Adrenal gland (tissue), 12 donors: Measurements from ENCODE around the gene CT83. TPM values are rescaled to one million over a fixed set of nuclear protein-coding genes. Genes with fewer than 3 reads are reported as not detected.

Experiments
- DNase-seq, 7 donors: peaks; one replicate each; pipeline ENCODE4 v3.0.0-alpha.2; 2019 to 2020
- H3K27ac ChIP-seq, 5 donors: fragments of 200-600 bp; sonication (generic) in 4 of 5; 1 replicate in 3 of 5; 2 replicates in 2 of 5; pipeline versions ENCODE4 v1.5.1 to v1.8.0; 2016 to 2020; ENCODE audit warnings: mild to moderate bottlenecking in 1 of 5
- H3K27me3 ChIP-seq: fragments of 200-600 bp; 2 replicates; pipeline ENCODE4 v1.8.0; 2021
- H3K36me3 ChIP-seq, 2 donors: fragments of 200-600 bp; replicated peaks in 1 of 2; 1 replicate in 1 of 2; 2 replicates in 1 of 2; pipeline versions ENCODE4 v1.5.1 to v1.8.0; 2018 to 2022
- H3K4me1 ChIP-seq, 2 donors: fragments of 200-600 bp; replicated peaks in 1 of 2; 1 replicate in 1 of 2; 2 replicates in 1 of 2; pipeline versions ENCODE4 v1.5.1 to v1.8.0; 2018 to 2021
- H3K4me3 ChIP-seq, 4 donors: fragments of 200-600 bp; sonication (generic) in 3 of 4; one replicate each; pipeline ENCODE4 v1.5.1; 2016 to 2018
- H3K9me3 ChIP-seq, 3 donors: fragments of 200-600 bp; sonication (generic) in 1 of 3; replicated peaks in 1 of 3; 1 replicate in 2 of 3; 2 replicates in 1 of 3; pipeline versions ENCODE4 v1.5.1 to v1.8.0; 2016 to 2021
- POLR2A ChIP-seq, 2 donors: fragments of 450-650 bp; IDR thresholded peaks; one replicate each; pipeline ENCODE4 v1.6.1; 2017; ENCODE audit warnings: antibody characterized with exemption in 2 of 2, mild to moderate bottlenecking in 2 of 2, moderate library complexity in 1 of 2
- WGBS, 4 donors: extraction: QIAGEN DNeasy Blood & Tissue Kit in 2 of 4; methylation state at CpG; one replicate each; pipeline versions ENCODE4 v1.1.5 to v1.1.7; 2013 to 2017; 5-methylcytosine and 5-hydroxymethylcytosine counted together
- intact Hi-C, 2 donors: fragments of 100-400 bp; cut with DNase I; formaldehyde crosslinking; loops; one replicate each; pipeline versions ENCODE4 v1.14.1 to v1.15.0; 2022 to 2023
- polyA plus RNA-seq, 3 donors: library from polyadenylated mRNA; stranded (reverse); fragments of 200-250 nt in 2 of 3; fragments of 350-450 nt in 1 of 3; fragmentation: Illumina TruSeq in 1 of 3; extraction: RNeasy Lipid Tissue Mini Kit (QIAGEN cat#74804) in 1 of 3; gene quantifications; one replicate each; pipeline ENCODE4 v1.2.3, GENCODE V29; 2013 to 2014
- total RNA-seq, 9 donors: library from RNA; depleted of rRNA in 4 of 9; stranded (reverse); fragments of >200 nt in 4 of 9; fragments of 120-200 nt in 1 of 9; fragmentation: NEBNext Ultra II Directional in 1 of 9; extraction: Animal tissue kit (Norgen Biotek cat#: 25700) in 1 of 9; gene quantifications; one replicate each; pipeline versions ENCODE4 v1.1.0 to v1.2.4, GENCODE V29; 2013 to 2023
- TF ChIP-seq, protein P1 (sequence below), 6 experiments: fragments of 450-650 bp in 4 of 6; fragments of 200-600 bp in 2 of 6; sonication (generic) in 1 of 6; IDR thresholded peaks; 1 replicate in 5 of 6; 2 replicates in 1 of 6; pipeline versions ENCODE4 v1.5.1 to v1.8.0; 2016 to 2021; ENCODE audit warnings: antibody characterized with exemption in 6 of 6, mild to moderate bottlenecking in 2 of 6, moderate library complexity in 1 of 6
- donor health status: healthy with polysubstance abuse.
- donor health status: Bipolar disorder and iron deficiency.
- donor health status: DM: yes; HTN: yes; CAD: no.
- donor health status: DM: no; HTN: no; CAD: no.
- donor health status: DM: no; HTN: no; CAD: no.
- donor health status: DM: yes; HTN: yes; CAD: no.

The CT83 gene
- total and polyA plus RNA-seq, 12 donors: not detected

GRCh38 chrX:116480059-116480458, 17.3 kb upstream of the CT83 start:
- no peaks in the 10 kb centered on the region for H3K36me3 ChIP-seq
- intact Hi-C loops: no loop called here
- TF ChIP-seq POLR2A (IDR thresholded peaks at IDR 0.05): no peak
- TF ChIP-seq, protein P1, sequence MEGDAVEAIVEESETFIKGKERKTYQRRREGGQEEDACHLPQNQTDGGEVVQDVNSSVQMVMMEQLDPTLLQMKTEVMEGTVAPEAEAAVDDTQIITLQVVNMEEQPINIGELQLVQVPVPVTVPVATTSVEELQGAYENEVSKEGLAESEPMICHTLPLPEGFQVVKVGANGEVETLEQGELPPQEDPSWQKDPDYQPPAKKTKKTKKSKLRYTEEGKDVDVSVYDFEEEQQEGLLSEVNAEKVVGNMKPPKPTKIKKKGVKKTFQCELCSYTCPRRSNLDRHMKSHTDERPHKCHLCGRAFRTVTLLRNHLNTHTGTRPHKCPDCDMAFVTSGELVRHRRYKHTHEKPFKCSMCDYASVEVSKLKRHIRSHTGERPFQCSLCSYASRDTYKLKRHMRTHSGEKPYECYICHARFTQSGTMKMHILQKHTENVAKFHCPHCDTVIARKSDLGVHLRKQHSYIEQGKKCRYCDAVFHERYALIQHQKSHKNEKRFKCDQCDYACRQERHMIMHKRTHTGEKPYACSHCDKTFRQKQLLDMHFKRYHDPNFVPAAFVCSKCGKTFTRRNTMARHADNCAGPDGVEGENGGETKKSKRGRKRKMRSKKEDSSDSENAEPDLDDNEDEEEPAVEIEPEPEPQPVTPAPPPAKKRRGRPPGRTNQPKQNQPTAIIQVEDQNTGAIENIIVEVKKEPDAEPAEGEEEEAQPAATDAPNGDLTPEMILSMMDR (IDR thresholded peaks at IDR 0.05): no peak
- no peak overlapping the region for H3K4me3 ChIP-seq
- no peaks in the 10 kb centered on the region for H3K4me1 ChIP-seq
- 72 to 78% (median 77%) methylated on average over 2 of the region's 2 CpGs for WGBS, 4 donors
- no peaks in the 10 kb centered on the region for H3K9me3 ChIP-seq
- no peak overlapping the region for H3K27ac ChIP-seq
- peaks cover 12% of the 10 kb centered on the region for H3K27me3 ChIP-seq
- no peak for DNase-seq

GRCh38 chrX:116449156-116449555, 13.6 kb downstream of the CT83 start:
- Histone ChIP-seq H3K36me3 (no peaks in the 10 kb centered on the region), H3K4me1 (no peaks in the 10 kb centered on the region), H3K4me3 (no peak overlapping the region), H3K27ac (no peak overlapping the region), H3K27me3 (no peaks in the 10 kb centered on the region), H3K9me3 (no peaks in the 10 kb centered on the region)
- intact Hi-C loops: no loop called here
- whole genome bisulfite sequencing, 4 donors: 48 to 62% (median 58%) methylated on average over 2 of the region's 2 CpGs
- TF ChIP-seq, protein P1 (IDR thresholded peaks at IDR 0.05): no peak
- no peak for DNase-seq

DNA sequence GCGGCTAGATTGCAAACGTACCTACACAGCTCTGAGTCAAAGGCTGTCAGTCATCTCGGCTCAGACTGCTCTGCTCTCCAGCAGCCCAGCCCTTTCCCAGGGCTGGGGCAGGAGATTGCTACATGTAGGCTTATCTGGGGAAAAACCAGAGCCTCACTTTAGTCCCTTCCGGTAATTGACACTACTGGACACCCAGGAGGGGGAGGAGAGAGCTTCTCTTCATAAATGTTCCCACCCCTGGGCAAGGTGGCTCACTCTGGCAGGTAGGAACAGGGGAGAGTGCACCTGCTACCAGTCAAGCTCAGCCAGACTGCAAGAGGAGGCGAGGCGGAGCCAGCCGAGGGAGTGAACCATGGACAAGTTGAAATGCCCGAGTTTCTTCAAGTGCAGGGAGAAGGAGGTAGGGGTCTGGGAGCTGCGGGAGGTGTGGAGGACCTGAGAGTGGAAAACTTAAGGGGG, 26.4 kb downstream of the CT83 start, which contains the start of gene SLC6A14:
Gene SLC6A14, plus strand, starts transcription at position 249 of the 459 bp plus-strand sequence. Its CDS starts 104 bp downstream, at position 353.
- Histone ChIP-seq H3K4me1 (no peaks in the 10 kb centered on the region), H3K4me3 (no peak within 1 kb of the TSS), H3K36me3 (no peaks in the 10 kb centered on the region), H3K27me3 (no peaks in the 10 kb centered on the region), H3K27ac (no peak within 1 kb of the TSS), H3K9me3 (no peaks in the 10 kb centered on the region)
- DNase-seq: no peak
- intact Hi-C loops: no loop called here
- WGBS, 4 donors: 46 to 66% (median 62%) methylated on average over 7 to 9 of the region's 9 CpGs
- TF ChIP-seq, protein P1 (IDR thresholded peaks at IDR 0.05): no peak
- no peak for TF ChIP-seq POLR2A (IDR thresholded peaks at IDR 0.05)

DNA sequence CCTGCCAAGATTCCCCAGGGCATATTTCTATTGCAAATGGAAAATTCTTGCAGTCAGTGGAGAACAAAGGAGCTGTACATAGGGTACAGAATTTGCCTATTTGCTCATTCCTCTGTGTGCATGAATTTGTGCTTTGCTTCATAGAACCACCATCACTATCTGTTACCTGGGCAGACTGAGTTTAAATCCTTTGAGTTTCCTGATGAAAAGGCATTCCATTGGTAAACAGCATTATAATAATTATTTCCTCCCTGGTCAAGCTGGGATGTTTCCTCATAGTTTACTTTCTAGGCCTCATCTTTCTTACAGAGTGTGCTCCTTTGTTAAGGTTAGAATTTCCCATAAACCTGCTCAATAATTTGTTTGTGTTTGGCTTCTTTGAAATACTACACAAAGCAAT, 27.2 kb downstream of the CT83 start:
- no peak overlapping the region for H3K27ac ChIP-seq
- H3K36me3 ChIP-seq: no peaks in the 10 kb centered on the region
- DNase-seq: no peak
- intact Hi-C loops: no loop called here
- H3K4me3 ChIP-seq: no peak overlapping the region
- no peaks in the 10 kb centered on the region for H3K9me3 ChIP-seq
- H3K4me1 ChIP-seq: no peaks in the 10 kb centered on the region
- TF ChIP-seq, protein P1 (IDR thresholded peaks at IDR 0.05): no peak
- no peak for TF ChIP-seq POLR2A (IDR thresholded peaks at IDR 0.05)
- no peaks in the 10 kb centered on the region for H3K27me3 ChIP-seq
